ENCODE results near the gene LCN6.

The LCN6 gene

GRCh38 chr9:136720898-136721338, 27.4 kb downstream of the LCN6 start:
- TF ChIP-seq CTCF (IDR thresholded peaks at IDR 0.05; ENCODE audit: borderline replicate concordance, insufficient read depth, low read depth, low read length): no peak

GRCh38 chr9:136720251-136720897, 28.0 kb downstream of the LCN6 start:
- no peak for TF ChIP-seq CTCF (IDR thresholded peaks at IDR 0.05; ENCODE audit: borderline replicate concordance, insufficient read depth, low read depth, low read length)
- no peak overlapping the region for H3K4me3 ChIP-seq (ENCODE audit: low read depth, low read length)

More at GRCh38 chr9:136720898-136721338, 27.4 kb downstream of the LCN6 start:
- H3K4me3 ChIP-seq (ENCODE audit: low read depth, low read length): no peak overlapping the region

GRCh38 chr9:136719195-136719880, 29.0 kb downstream of the LCN6 start:
- 0 out of 2 replicates have a peak, but pooled peaks have one; percentile 9 for TF ChIP-seq CTCF (IDR thresholded peaks at IDR 0.05; ENCODE audit: borderline replicate concordance, insufficient read depth, low read depth, low read length)
- H3K4me3 ChIP-seq (ENCODE audit: low read depth, low read length): no peak overlapping the region

GRCh38 chr9:136718345-136719194, 29.8 kb downstream of the LCN6 start:
- no peak overlapping the region for H3K4me3 ChIP-seq (ENCODE audit: low read depth, low read length)
- TF ChIP-seq CTCF (IDR thresholded peaks at IDR 0.05; ENCODE audit: borderline replicate concordance, insufficient read depth, low read depth, low read length): no peak

- TF ChIP-seq CTCF (IDR thresholded peaks at IDR 0.05; ENCODE audit: borderline replicate concordance, insufficient read depth, low read depth, low read length): no peak
Observed at GRCh38 chr9:136717399-136717798, 30.9 kb downstream of the LCN6 start.

GRCh38 chr9:136714893-136715274, 33.4 kb downstream of the LCN6 start:
- TF ChIP-seq CTCF (IDR thresholded peaks at IDR 0.05; ENCODE audit: borderline replicate concordance, insufficient read depth, low read depth, low read length): no peak
- H3K4me3 ChIP-seq (ENCODE audit: low read depth, low read length): no peak overlapping the region

More at GRCh38 chr9:136717399-136717798, 30.9 kb downstream of the LCN6 start:
- H3K4me3 ChIP-seq (ENCODE audit: low read depth, low read length): no peak overlapping the region

Data from GM12875 (cell line).